GM21576 (cell line): ENCODE results near the gene INAFM2.

Experiments
- ATAC-seq: cut with Tn5 transposase; IDR thresholded peaks from one replicate; pipeline ENCODE4 v1.9.1; 2021; ENCODE audit warnings: mild to moderate bottlenecking, moderate library complexity; ENCODE audit not compliant: unreplicated experiment

The INAFM2 gene

DNA sequence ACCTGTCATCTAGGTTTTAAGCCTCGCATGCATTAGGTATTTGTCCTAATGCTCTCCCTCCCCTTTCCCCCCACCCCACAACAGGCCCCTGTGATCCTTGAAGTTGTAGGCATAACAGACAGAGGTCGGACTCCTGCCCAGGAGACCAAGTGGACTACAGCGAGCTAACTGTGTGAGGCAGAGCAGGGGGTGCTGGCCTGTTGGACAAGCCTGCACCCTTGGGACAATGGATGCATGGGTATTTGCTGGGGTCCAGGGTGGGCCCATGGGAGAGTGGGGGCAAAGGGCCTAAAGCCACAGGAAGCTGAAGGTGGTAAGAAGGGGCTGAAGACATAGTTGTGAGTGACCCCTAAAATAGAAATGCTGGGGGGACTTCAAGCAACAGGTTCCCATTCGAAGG lies 18.2 kb upstream of the INAFM2 start:
- ATAC-seq = no peak

GRCh38 chr15:40306371-40306770 lies 17.1 kb upstream of the INAFM2 start:
- ATAC-seq = no peak

DNA sequence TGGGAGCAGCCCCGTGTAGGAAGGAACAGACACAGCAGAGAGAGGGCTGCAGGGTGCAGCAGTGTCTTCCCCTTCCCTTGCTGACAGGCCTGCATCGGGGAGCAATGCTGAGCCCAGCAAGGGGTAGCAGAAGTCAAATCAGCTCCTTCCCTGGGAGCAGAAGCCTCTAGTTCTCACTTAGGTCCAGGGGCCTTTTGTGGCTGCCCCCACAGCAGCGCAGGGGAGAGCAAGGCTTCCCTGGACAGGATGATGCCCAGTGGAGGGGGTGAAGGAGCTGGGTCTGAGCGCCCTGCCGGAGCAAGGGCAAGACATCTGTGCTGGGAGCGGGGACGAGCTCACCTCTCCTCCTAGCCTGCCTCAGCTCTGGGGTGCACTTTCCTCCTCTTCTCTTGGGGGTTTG lies 16.6 kb upstream of the INAFM2 start:
- no peak for ATAC-seq

DNA sequence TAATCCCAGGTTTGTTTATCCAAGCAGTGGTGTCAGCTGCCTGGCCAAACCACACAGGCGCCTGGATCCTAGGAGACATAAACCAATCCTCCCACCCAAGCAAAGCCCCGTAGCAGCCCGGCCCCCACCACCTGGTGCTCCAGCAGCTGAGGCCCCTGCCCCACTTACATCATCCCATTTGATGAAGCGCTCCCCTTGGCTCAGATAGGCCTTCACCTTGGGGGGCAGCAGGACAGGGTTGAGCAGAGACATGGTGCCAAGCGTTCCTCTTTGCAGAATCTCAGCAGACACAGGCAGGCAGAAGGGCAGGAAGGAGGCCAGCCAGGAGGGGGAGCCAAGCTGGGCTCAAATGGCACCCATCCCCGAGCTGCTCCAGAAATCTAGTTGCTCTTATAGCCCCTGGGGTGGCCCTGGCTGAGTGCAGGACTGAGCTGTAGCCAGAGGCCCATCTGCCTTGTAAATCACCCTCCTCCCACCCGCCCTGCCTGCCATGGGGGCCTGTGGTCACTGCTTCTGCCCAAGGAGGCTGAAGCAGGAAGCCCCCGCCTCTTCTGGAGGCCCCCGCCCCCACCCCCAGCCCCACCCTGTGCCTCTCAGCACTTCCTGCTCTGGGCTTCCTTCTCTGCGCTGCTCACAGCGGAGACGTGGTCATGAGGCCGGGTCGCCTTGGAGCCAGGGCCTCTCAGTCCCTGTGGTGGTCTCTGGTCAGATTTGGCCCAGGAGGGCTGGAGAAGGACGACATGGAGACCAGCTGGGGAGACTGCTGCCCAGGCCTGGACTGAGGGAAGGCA lies 15.9 kb upstream of the INAFM2 start, which contains the start of gene PLCB2:
PLCB2 (minus strand) TSS at position 515 of the 791 bp plus-strand sequence; CDS start at position 252, 263 bp downstream.
- peak; percentile 42 for ATAC-seq

GRCh38 chr15:40309344-40309862 lies 14.1 kb upstream of the INAFM2 start:
- no peak for ATAC-seq

DNA sequence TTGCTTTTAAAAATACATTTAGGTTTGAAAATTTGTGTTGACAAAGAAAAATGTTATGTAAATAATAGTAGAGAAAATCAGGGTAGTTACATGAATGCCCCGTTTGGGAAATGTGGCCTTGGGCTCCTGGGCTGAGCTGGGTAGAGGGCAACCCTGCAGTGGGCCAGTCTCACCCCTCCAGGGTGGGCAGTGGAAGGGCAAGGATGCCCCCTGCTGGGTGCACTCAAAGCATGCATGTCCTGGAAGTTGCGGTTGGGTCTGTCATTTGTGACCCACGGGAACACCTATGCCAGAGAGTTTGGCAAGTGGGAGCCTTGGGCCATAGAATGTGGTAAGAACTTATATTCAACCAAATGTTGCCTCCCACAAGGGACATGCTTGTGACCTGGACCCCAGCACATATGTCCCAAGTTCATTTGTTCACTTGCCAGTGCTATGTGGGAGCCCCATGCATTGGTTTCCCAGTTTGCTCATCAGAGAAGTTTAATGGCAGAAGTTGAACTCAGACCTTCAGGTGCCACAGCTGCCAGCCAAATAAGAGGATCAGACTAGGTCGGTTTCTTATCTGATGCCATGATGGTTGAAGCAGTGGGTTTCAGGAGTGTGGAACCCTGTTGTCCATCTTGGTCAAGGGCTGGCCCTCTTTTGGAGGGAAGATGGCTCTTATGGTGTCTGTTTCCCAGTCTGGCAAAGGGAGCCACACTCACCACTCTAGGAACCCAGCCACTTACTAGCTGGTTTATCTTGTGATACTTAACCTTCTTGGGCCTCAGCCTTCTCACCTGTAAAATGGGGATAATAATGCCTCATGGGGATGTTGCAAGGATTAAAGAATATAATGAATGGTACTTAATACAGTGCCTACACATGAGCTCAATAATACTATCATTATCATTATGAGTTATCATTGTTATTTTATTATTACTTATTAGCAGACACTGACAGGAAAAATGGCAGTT lies 13.2 kb upstream of the INAFM2 start:
- no peak for ATAC-seq

GRCh38 chr15:40310993-40311392 lies 12.5 kb upstream of the INAFM2 start:
- no peak for ATAC-seq

- no peak for ATAC-seq
Measured at GRCh38 chr15:40312370-40313158, 10.9 kb upstream of the INAFM2 start.

GRCh38 chr15:40313531-40314398 lies 9.7 kb upstream of the INAFM2 start:
- no peak for ATAC-seq

GRCh38 chr15:40314723-40315276 lies 8.7 kb upstream of the INAFM2 start:
- ATAC-seq = no peak

GRCh38 chr15:40316931-40317330 lies 6.6 kb upstream of the INAFM2 start:
- ATAC-seq = no peak

GRCh38 chr15:40317580-40317979 lies 5.9 kb upstream of the INAFM2 start:
- no peak for ATAC-seq

DNA sequence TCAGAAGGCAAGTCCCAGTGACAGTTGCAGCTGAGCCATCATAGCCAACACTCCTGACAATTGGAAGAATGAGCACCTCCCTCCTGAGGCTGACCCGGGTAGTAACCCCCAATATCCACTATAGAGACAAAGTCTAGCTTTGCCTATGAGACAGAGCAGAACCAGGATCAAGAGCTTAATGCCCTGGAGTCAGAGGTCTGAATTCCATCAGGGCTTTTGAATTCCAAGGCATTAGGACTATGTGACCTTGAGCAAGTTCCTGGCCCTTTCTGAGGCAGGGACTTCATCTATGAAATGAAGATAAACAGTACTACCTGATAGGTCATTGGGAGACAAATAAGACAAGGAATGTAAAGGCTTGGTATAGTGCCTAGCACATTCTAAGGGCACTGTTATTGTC lies 3.1 kb upstream of the INAFM2 start:
- ATAC-seq = no peak

DNA sequence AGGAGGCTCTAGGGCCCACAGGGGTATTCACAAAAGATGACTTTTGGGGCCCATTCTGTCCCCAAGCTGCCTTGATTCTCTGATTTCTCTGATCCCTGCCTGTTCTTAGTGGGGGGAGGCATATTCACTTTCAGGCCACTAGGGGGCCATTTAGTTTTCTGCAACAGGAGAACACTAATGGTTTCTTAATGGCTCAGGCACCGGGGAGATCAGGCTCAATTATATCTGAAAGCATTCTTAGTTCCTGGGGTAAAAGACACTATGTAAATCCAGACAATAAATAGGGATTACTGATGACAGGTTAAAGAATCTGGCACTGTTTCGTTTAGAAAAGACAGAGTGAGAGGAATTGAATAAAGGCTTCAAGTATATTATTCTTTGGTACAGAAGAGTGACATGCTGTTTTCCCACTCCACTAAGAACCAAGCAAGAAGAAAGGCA lies 2.5 kb upstream of the INAFM2 start:
- no peak for ATAC-seq

DNA sequence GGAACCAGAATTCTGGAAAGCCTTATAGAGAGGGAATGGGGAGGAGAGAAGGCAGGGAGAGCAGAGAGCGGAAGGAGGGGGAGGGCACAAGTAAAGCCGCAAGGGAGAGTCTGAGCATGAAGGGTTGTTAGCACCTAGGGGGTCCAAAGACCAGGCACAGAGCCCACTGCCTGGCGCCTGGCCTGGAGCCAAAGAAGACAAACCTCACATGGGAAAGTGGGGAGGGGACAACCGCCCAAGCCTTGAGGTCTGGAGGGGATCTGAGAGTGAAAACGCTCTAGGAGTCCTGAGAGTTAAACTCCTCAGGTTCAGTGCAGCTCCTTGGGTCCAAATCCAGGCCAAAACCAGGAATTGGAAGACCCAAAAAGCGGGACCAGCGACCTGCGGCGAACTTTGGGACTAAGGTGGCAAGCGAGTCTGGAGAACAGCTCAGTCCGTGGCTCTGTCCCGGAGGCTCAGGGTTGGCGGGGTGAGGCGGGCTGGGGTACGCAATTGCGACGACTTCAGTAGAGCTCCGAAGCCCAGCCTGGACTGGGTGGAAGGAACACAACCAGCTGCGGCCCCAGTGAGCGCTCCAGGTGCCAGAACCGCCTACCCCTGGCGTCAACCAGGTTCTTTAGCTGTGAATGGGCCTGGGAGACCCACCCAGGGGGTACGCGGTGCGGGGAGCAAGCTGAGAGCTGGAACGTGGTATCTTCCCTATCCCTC lies 807 bp upstream of the INAFM2 start:
- no peak for ATAC-seq

- ATAC-seq = no peak
Measured at GRCh38 chr15:40323953-40324937, 753 bp downstream of the INAFM2 start.

DNA sequence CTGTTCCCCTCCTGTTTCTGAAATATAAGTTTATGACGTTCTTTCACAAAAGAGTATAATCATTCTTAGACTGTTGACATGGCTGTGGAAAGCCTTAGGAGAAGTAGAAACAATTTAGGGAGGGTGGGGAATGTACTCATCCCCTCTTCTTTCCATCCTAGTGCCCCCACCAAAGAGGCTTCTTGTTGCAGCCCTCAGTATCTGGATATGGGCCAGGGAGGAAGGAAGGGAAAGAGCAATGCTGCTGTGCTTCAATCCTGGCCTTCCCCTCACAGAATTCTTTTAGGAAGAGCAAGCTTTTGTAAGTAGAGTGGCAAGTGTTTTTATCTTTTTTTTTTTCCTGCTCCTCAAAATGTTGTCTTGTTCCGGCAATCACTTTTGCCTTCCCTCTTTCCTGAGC lies 1.7 kb downstream of the INAFM2 start:
- ATAC-seq = no peak

GRCh38 chr15:40325700-40326099 lies 2.2 kb downstream of the INAFM2 start:
- no peak for ATAC-seq
